NCI-H446 (cell line): ENCODE measurements around the gene YPEL3.

Source experiments
- DNase-seq, 2 experiments: peaks; one replicate each; lab custom pipeline; 2025; lab: John Stamatoyannopoulos, UW

YPEL3 gene

GRCh38 chr16:30049871-30050270, 46.1 kb downstream of the YPEL3 start:
- DNase-seq, result no peak

- DNase-seq, result no peak
Observed at GRCh38 chr16:30046588-30046987, 49.4 kb downstream of the YPEL3 start.

- no peak for DNase-seq
Observed at GRCh38 chr16:30046178-30046577, 49.8 kb downstream of the YPEL3 start.
